Ishikawa (cell line): ENCODE results near the gene TRPM3.

Experiments used
- CEBPB ChIP-seq: IDR thresholded peaks from 2 replicates; pipeline ENCODE4 v1.6.1; 2012
- CREB1 ChIP-seq: IDR thresholded peaks from 2 replicates; pipeline ENCODE4 v1.6.1; 2012; ENCODE audit warnings: low read depth
- EGR1 ChIP-seq: IDR thresholded peaks from 2 replicates; pipeline ENCODE4 v1.6.1; 2012
- EP300 ChIP-seq: IDR thresholded peaks from 2 replicates; pipeline ENCODE4 v1.6.1; 2012; ENCODE audit warnings: borderline replicate concordance
- FOXM1 ChIP-seq: IDR thresholded peaks from 2 replicates; pipeline ENCODE4 v1.6.1; 2012; ENCODE audit warnings: low read depth, borderline replicate concordance
- MAX ChIP-seq: IDR thresholded peaks from 2 replicates; pipeline ENCODE4 v1.6.1; 2012
- NFIC ChIP-seq: IDR thresholded peaks from 2 replicates; pipeline ENCODE4 v1.6.1; 2012
- RAD21 ChIP-seq: IDR thresholded peaks from 2 replicates; pipeline ENCODE4 v1.6.1; 2012; ENCODE audit warnings: low read depth
- REST ChIP-seq: IDR thresholded peaks from 2 replicates; pipeline ENCODE4 v1.6.1; 2012; ENCODE audit warnings: low read depth, mild to moderate bottlenecking
- TAF1 ChIP-seq: IDR thresholded peaks from 2 replicates; pipeline ENCODE4 v1.6.1; 2012; ENCODE audit warnings: low read depth, mild to moderate bottlenecking
- TCF12 ChIP-seq: IDR thresholded peaks from 2 replicates; pipeline ENCODE4 v1.6.1; 2012; ENCODE audit warnings: low read depth
- TEAD4 ChIP-seq: IDR thresholded peaks from 2 replicates; pipeline ENCODE4 v1.6.1; 2012
- USF1 ChIP-seq: IDR thresholded peaks from 2 replicates; pipeline ENCODE4 v1.6.1; 2012
- YY1 ChIP-seq: IDR thresholded peaks from 2 replicates; pipeline ENCODE4 v1.6.1; 2012; ENCODE audit warnings: low read depth
- ZBTB7A ChIP-seq: IDR thresholded peaks from 2 replicates; pipeline ENCODE4 v1.6.1; 2012; ENCODE audit warnings: low read depth

The TRPM3 gene

DNA sequence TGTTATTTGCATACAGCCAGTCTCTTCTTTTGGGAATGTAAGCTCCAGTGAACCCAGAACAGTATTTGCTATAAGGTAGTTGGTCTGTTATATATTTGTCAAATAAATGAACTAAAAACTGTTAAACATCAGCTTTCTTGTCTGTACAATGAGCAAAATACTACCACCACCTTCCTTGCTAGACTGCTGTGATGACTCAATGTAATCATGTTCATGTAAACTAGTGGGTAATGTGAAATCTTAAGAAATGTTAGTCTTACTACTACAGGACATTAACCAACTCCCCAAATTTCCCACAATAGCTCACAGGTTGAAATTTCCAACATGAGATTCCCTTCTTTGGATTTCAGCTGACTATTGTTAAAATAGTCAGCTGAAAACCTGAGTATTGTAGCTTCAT is 176.1 kb downstream of the TRPM3 start:
- TF ChIP-seq EP300 (no peak), TCF12 (no peak), CEBPB (no peak), FOXM1 (no peak), MAX (no peak), RAD21 (no peak), ZBTB7A (no peak), NFIC (no peak), TAF1 (no peak), USF1 (no peak)

GRCh38 chr9:70941191-70941590 is 180.2 kb downstream of the TRPM3 start:
- TF ChIP-seq EGR1 (no peak), CEBPB (no peak), REST (no peak), USF1 (no peak), CREB1 (no peak), RAD21 (no peak), ZBTB7A (no peak)

- no peak for TF ChIP-seq MAX
- no peak for TF ChIP-seq TCF12
- TF ChIP-seq CEBPB, result no peak
- TF ChIP-seq NFIC, result no peak
- TF ChIP-seq YY1, result no peak
- no peak for TF ChIP-seq REST
- TF ChIP-seq ZBTB7A, result no peak
- no peak for TF ChIP-seq EP300
- no peak for TF ChIP-seq FOXM1
- TF ChIP-seq USF1, result no peak
- TF ChIP-seq RAD21, result no peak
- TF ChIP-seq TAF1, result no peak
- TF ChIP-seq CREB1, result no peak
- TF ChIP-seq EGR1, result no peak
- no peak for TF ChIP-seq TEAD4
Measured at GRCh38 chr9:70940605-70941004, 180.8 kb downstream of the TRPM3 start.

GRCh38 chr9:70936536-70936935 is 184.9 kb downstream of the TRPM3 start:
- TF ChIP-seq TEAD4, result no peak
- TF ChIP-seq ZBTB7A, result no peak
- TF ChIP-seq REST, result no peak
- TF ChIP-seq RAD21, result no peak
- no peak for TF ChIP-seq MAX
- no peak for TF ChIP-seq NFIC
- TF ChIP-seq TAF1, result no peak
- no peak for TF ChIP-seq CEBPB
- TF ChIP-seq CREB1, result no peak
- TF ChIP-seq USF1, result no peak
- no peak for TF ChIP-seq EGR1
- no peak for TF ChIP-seq YY1
